Activated naive CD8-positive, alpha-beta T cell treated with anti-CD3 and anti-CD28 coated beads, Interleukin-2, amount 10 ng/mL, durations not matched to agents 7 days and 5 days (primary cell): ENCODE data around the gene TTC19. TPM values are rescaled to one million over a fixed set of nuclear protein-coding genes. Genes with fewer than 3 reads are reported as not detected.
A peak's percentile ranks its signal among the peaks of the same experiment; 100 is the strongest.

Source experiments
- ATAC-seq: fragments of 150-1000 bp; cut with Tn5 transposase; one replicate; pipeline ENCODE4 v1.10.0; 2021; ENCODE audit warnings: low read depth, moderate library complexity
- POLR2A ChIA-PET: fragments of 350-600 bp; sonication (Branson Sonifier 250); formaldehyde crosslinking; loops from one replicate; lab custom pipeline; 2021; ENCODE audit warnings: antibody characterized with exemption; lab: Charles Lee
- DNase-seq: peaks from one replicate; pipeline ENCODE4 v3.0.0; 2021
- H3K27ac Mint-ChIP-seq: one replicate; pipeline ENCODE4 v1.8.0; 2022; ENCODE audit warnings: mild to moderate bottlenecking, mixed read lengths
- H3K27me3 Mint-ChIP-seq: one replicate; pipeline ENCODE4 v1.8.0; 2022; ENCODE audit warnings: mild to moderate bottlenecking, moderate library complexity, mixed read lengths
- H3K36me3 Mint-ChIP-seq: one replicate; pipeline ENCODE4 v1.8.0; 2021; ENCODE audit warnings: mild to moderate bottlenecking, mixed read lengths
- H3K4me1 Mint-ChIP-seq: one replicate; pipeline ENCODE4 v1.8.0; 2021; ENCODE audit warnings: mixed read lengths
- H3K4me3 Mint-ChIP-seq: one replicate; pipeline ENCODE4 v1.8.0; 2022; ENCODE audit warnings: mild to moderate bottlenecking, moderate library complexity, mixed read lengths
- H3K9me3 Mint-ChIP-seq: one replicate; pipeline ENCODE4 v1.8.0; 2021; ENCODE audit warnings: mixed read lengths
- total RNA-seq, 2 experiments: library from RNA; stranded (reverse); gene quantifications; one replicate each; pipeline ENCODE4 v1.2.3, GENCODE V29; 2021

The TTC19 gene
- total RNA-seq, 2 experiments from 2014 or later: 32.5 to 36.7 TPM

DNA sequence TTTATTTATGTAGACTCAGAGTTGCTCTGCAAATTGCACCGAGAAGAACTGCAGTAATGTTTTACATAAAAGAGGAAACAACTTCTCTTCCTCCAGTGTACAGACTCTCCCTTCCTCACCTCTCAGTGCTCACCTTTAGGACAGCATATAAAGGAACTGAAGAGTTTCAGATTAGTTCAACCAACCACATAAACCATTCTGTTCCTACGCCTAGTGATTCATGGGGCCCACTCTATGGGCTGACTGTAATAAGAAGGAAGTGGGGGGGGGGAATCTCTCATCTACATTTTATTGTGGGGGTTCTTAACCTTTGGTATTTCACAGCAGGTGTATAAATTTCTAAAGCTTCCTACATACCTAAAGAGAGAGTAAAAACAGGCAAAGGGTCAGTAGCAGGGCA, 18.4 kb upstream of the TTC19 start:
- ATAC-seq (peak; percentile 97), DNase-seq (no peak)
- no peaks in the 10 kb centered on the region for H3K9me3 Mint-ChIP-seq
- POLR2A ChIA-PET: no interaction called here
- H3K27ac Mint-ChIP-seq: peak overlapping the region; percentile 31
- no peaks in the 10 kb centered on the region for H3K27me3 Mint-ChIP-seq
- peaks cover 43% of the 10 kb centered on the region for H3K36me3 Mint-ChIP-seq
- H3K4me1 Mint-ChIP-seq: peaks cover 23% of the 10 kb centered on the region
- H3K4me3 Mint-ChIP-seq: peak overlapping the region; percentile 22

DNA sequence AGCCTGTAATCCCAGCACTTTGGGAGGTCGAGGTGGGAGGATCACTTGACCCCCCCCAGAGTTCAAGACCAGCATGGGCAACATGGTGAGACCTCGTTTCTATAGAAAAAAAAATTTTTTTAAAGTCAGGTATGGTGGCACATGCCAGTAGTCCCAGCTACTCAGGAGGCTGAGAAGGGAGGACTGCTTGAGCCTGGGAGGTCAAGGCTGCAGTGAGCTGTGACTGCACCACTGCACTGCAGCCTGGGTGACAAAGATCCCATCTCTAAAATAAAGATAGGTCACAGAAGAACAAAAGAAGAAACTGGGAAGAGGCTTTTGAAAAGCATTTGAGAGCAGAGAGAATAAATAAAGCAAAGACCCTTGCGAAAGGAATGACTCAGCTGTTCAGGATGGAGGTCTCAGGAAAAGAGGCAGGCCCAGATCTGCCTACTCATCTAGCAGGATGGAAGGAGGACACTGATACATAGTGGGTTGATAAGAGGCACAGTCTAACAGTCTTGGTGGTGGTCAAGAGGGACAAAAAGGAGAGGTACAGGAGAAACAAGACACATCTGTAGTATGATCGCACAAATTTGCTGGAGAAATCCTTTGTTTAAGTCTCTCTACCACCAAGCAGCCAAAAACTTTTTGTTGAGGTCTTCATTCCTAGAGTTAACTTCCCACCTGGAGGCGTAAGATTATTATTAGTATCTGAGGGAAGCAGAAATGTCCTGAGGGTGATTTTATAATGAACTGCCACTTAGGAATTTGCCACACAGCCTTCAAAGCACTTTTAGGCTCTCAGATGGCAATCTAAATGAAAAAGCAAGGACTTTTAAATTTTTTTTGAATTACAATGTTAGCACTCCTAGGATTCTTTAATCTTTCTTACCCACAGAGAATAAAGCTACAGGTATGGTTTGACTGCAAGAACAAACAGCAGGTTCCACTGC, 17.7 kb upstream of the TTC19 start:
- no peak for DNase-seq
- no peak for ATAC-seq
- Mint-ChIP-seq H3K4me1 (peaks cover 21% of the 10 kb centered on the region), H3K9me3 (no peaks in the 10 kb centered on the region), H3K27ac (peak overlapping the region; percentile 46), H3K36me3 (peaks cover 47% of the 10 kb centered on the region), H3K27me3 (no peaks in the 10 kb centered on the region), H3K4me3 (no peak overlapping the region)
- POLR2A ChIA-PET: no interaction called here

DNA sequence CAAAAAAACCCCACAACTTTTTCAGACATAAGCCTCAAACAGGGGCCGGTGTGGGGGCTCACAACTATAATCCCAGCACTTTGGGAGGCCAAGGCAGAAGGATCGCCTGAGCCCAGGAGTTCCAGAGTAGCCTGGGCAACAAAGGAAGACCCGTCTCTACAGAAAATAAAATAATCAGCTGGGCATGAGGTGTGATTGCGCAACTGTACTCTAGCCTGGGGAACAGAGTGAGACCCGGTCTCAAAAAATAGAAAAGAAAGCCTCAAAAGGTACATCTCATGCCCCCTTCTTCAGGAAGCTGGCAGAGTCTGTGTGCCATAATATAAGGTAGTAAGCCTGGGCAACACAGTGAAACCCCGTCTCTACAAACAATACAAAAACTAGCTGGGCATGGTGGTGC, 3.3 kb upstream of the TTC19 start:
- Mint-ChIP-seq H3K27ac (no peak overlapping the region), H3K4me3 (no peak overlapping the region), H3K4me1 (peaks cover 17% of the 10 kb centered on the region), H3K27me3 (no peaks in the 10 kb centered on the region), H3K9me3 (no peaks in the 10 kb centered on the region), H3K36me3 (peaks cover 11% of the 10 kb centered on the region)
- DNase-seq: no peak
- POLR2A ChIA-PET: no interaction called here
- ATAC-seq: no peak

DNA sequence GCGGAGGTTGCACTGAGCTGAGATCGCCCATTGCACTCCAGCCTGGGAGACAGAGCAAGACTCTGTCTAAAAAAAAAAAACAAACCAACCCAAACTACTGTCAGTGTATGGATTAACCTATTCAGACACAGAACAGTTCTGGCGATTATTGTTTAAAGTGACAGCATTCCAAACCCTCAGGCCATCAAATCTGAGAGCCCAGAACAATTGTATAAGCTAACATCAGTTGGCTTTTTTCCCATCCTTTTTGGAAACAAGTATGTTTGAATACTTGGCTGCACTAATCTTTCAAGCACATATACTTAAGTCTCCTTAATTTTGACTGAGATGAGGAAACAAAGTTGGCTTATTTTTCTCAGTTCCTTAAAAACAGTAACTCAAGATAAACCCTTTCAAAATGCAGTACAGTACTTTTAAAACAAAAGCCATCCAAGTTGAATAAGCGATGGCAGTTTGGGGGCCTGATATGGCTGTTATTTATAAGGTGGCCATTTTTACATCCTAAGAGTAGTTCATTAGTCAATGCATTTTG, 1.5 kb upstream of the TTC19 start:
- peak overlapping the region; percentile 97 for H3K4me3 Mint-ChIP-seq
- H3K9me3 Mint-ChIP-seq: no peaks in the 10 kb centered on the region

DNA sequence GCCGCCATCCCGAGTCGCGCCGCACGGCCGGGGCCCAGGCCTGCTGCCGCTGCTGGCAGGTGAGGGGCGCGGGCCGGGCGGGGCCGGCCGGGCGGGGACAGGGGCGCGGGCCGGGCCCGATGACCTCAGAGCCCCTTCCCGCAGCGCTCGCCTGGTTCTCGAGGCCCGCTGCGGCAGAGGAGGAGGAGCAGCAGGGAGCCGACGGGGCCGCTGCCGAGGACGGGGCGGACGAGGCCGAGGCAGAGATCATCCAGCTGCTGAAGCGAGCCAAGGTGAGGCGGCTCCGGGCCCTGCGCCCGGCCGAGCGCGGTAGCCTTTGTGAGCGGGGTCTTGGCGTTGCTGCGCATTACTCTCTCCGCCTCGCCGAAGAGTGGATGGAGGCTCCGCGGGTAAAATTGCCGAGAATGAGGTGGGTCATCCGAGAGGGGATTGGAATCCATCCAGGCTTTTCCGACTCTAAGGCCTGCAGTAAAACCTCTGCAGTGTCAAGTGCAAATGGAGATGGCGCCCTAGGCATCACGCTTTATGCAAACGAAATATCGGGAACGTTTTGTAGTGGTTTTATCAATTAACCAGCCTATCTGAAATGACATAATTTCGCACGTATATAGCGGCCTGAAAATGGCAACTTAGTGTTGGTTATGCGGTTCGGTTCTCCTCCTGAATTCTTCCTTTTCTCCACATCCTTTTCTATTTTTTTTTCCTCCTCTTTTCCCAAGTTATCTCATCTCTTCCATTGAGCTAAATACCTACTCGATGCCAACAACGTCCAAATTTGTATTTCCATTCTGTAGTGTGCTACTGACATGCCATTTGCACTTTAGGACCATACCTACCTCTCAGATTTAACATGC, 577 bp downstream of the TTC19 start:
- DNase-seq (no peak), ATAC-seq (peak; percentile 36)
- Mint-ChIP-seq H3K4me3 (peak overlapping the region; percentile 89), H3K27me3 (no peaks in the 10 kb centered on the region), H3K9me3 (no peaks in the 10 kb centered on the region), H3K4me1 (peaks cover 26% of the 10 kb centered on the region), H3K27ac (peak overlapping the region; percentile 86), H3K36me3 (peaks cover 41% of the 10 kb centered on the region)
- POLR2A ChIA-PET: interaction anchor here (0.6 to 4.7 kb wide), 9 partner anchors 11 to 416 kb away, joined by 3 to 37 read pairs (median 4); partner anchors contain the start of genes ADORA2B, NCOR1 and PIGL

More for the DNA sequence above, 1.5 kb upstream of the TTC19 start:
- ATAC-seq: no peak
- POLR2A ChIA-PET: interaction anchor here (4.7 kb wide), 1 partner anchor 53 kb away, joined by 37 read pairs; the partner anchor contains the start of gene ADORA2B
- no peak for DNase-seq
- Mint-ChIP-seq H3K4me1 (peaks cover 26% of the 10 kb centered on the region), H3K27ac (peak overlapping the region; percentile 99), H3K27me3 (no peaks in the 10 kb centered on the region), H3K36me3 (peaks cover 29% of the 10 kb centered on the region)

DNA sequence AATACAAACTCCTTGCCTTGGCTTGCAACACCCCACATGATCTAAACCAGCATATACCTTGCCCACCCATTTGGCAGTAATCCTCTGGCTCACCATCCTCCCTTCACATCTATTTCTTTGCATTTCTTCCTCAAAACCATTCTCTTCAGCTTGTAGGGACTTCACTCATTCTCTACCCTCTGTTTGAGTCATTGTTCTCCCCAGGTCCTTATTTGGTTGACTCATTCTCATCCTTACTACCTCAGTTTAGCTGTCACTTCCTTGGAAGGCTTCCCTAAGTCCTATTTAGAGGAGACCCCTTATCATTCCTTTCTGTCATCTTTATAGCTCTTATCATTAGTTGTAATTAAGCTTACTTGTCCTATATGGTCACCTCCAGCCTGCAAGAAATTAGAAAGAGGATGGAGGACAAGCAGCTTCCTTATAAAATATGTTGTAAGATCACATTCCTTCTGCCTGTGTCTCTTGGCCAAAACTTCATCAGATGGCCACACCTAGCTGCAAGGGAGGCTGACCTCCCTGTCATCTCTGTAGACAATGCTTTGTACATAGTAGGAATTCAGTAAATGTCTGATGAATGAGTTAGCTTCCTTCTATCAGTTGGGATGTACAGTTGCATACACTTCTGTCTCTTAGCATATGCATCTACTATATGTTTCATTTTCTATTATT, 1.7 kb downstream of the TTC19 start:
- POLR2A ChIA-PET: interaction anchor here (0.6 to 4.7 kb wide), 4 partner anchors 11 to 147 kb away, joined by 3 to 37 read pairs (median 4); partner anchors contain the start of gene ADORA2B

DNA sequence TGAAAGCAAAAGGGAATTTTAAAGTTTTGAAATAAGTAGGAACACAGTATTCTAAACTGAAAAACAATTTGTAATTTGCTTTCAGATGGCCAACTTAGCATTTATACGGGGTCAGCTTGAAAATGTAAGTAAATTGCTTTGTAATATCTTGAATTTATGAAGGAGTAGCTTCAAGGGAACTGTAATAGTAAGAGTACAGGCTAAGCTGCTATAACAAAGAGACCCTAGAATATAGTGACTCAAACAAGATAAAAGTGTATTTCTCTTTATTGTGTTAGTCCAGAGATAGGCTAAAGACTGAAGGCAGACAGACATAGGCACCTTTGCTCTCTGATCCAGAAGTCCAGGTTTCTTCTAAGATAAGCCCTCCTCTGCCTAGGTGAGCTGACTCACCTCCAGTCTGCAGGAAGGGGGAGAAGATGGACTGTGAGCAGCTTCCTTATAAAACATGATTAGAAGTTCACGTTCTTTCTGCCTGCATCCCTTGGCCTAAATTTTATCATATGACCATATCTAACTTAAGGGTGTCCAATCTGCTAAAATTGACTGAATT, 3.2 kb downstream of the TTC19 start:
- H3K36me3 Mint-ChIP-seq: peaks cover 50% of the 10 kb centered on the region
- ATAC-seq: no peak
- H3K27me3 Mint-ChIP-seq: no peaks in the 10 kb centered on the region
- H3K4me1 Mint-ChIP-seq: peaks cover 23% of the 10 kb centered on the region
- no peaks in the 10 kb centered on the region for H3K9me3 Mint-ChIP-seq
- POLR2A ChIA-PET: no interaction called here
- H3K27ac Mint-ChIP-seq: no peak overlapping the region
- no peak overlapping the region for H3K4me3 Mint-ChIP-seq
- no peak for DNase-seq

More for the DNA sequence above, 1.7 kb downstream of the TTC19 start:
- no peaks in the 10 kb centered on the region for H3K9me3 Mint-ChIP-seq
- peak overlapping the region; percentile 89 for H3K4me3 Mint-ChIP-seq
- DNase-seq (no peak), ATAC-seq (no peak)
- peaks cover 26% of the 10 kb centered on the region for H3K4me1 Mint-ChIP-seq
- H3K27me3 Mint-ChIP-seq: no peaks in the 10 kb centered on the region
- H3K36me3 Mint-ChIP-seq: peaks cover 44% of the 10 kb centered on the region
- H3K27ac Mint-ChIP-seq: peak overlapping the region; percentile 86

DNA sequence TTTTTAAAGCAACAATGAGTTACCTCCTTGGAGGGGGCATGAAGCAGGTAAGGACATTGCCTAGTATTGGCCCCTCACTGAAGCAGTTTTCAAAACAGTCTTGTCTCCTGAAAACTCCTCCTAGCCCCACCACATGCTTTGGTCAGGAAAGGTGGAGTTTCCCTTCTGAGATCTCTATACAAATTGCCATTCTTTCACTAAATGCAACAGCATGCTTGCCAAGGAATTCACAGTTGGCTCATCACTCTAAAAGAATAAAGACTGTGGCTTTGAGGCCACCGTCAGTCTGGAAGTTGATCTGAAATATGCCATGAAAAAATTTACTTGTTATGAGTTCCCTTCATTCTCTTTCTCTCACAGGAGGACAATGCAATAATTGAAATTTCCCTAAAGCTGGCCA, 4.2 kb downstream of the TTC19 start:
- POLR2A ChIA-PET: no interaction called here

DNA sequence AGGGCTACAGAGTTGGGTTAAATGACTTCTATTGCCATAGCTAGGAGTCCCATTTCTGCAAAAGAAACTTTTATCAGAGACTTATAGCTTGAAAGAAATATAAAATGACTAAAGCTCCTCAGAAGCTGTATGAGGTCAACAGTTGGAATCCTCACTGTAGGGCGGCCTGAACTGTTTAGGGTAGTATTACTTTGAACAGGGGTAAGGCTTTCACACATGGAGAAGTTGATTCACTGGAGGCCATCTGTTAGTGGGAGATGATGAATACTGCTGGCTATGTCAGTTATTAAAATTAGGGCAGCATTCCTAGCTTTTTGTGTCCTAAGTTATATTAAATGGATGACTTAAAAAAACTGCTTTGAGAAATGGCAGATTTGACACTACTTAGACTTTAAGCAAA, 6.0 kb downstream of the TTC19 start:
- Mint-ChIP-seq H3K36me3 (peaks cover 61% of the 10 kb centered on the region), H3K4me3 (no peak overlapping the region), H3K9me3 (no peaks in the 10 kb centered on the region), H3K27ac (no peak overlapping the region), H3K4me1 (peaks cover 21% of the 10 kb centered on the region), H3K27me3 (no peaks in the 10 kb centered on the region)
- POLR2A ChIA-PET: interaction anchor here (0.6 kb wide), 1 partner anchor 19 kb away, joined by 3 read pairs; no protein-coding TSS in a partner anchor
- ATAC-seq: no peak
- DNase-seq: no peak

More for the DNA sequence above, 4.2 kb downstream of the TTC19 start:
- no peak for DNase-seq
- Mint-ChIP-seq H3K9me3 (no peaks in the 10 kb centered on the region), H3K4me3 (no peak overlapping the region), H3K36me3 (peaks cover 60% of the 10 kb centered on the region), H3K27me3 (no peaks in the 10 kb centered on the region), H3K27ac (no peak overlapping the region), H3K4me1 (peaks cover 25% of the 10 kb centered on the region)
- ATAC-seq: no peak

DNA sequence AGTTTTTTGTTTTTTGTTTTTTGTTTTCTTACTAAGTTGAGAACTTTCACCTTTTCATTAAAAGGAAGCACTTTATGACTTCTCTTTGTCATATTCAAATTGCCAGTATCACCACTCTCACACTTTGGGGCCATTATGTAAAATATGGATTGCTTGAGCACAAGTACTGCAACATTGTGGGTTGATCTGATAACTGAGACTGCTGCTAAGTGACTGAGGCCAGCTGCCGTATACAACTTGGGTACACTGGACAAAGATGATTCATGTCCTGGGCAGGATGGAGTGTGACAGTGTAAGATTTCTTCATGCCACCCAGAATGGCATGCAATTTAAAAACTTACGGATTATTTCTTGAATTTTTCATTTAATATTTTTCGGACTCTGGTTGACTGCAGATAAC, 7.8 kb downstream of the TTC19 start:
- POLR2A ChIA-PET: no interaction called here
- H3K27ac Mint-ChIP-seq: no peak overlapping the region

DNA sequence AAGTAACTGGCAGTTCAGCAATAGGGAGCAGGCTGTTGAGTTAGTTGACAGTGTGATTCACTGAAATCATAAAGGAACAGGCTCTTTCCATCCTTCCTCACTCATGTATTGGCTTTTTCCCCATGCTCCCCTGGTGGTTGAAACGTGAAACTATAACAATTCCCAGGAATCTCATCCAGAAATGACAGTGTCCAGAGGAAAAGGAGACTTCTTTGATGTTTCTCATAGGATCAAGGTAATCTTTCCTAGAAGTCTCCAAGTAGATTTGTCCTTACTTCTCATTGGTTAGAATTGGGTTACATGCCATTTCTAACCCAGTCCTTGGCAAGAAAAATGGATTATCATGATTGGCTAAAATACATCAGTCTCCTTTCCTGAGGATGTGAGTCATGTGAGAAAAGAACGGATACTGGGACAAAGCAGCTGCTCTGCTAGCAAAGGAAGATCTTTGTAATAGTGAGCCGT, 14.4 kb downstream of the TTC19 start:
- H3K27me3 Mint-ChIP-seq: no peaks in the 10 kb centered on the region
- no peak overlapping the region for H3K4me3 Mint-ChIP-seq
- DNase-seq (no peak), ATAC-seq (no peak)
- POLR2A ChIA-PET: no interaction called here
- H3K4me1 Mint-ChIP-seq: peaks cover 6% of the 10 kb centered on the region
- H3K9me3 Mint-ChIP-seq: no peaks in the 10 kb centered on the region
- H3K36me3 Mint-ChIP-seq: peaks cover 25% of the 10 kb centered on the region
- H3K27ac Mint-ChIP-seq: no peak overlapping the region

More for the DNA sequence above, 7.8 kb downstream of the TTC19 start:
- H3K4me1 Mint-ChIP-seq: peaks cover 8% of the 10 kb centered on the region
- DNase-seq: no peak
- no peak overlapping the region for H3K4me3 Mint-ChIP-seq
- H3K27me3 Mint-ChIP-seq: no peaks in the 10 kb centered on the region
- no peaks in the 10 kb centered on the region for H3K9me3 Mint-ChIP-seq
- peaks cover 49% of the 10 kb centered on the region for H3K36me3 Mint-ChIP-seq
- ATAC-seq: no peak

DNA sequence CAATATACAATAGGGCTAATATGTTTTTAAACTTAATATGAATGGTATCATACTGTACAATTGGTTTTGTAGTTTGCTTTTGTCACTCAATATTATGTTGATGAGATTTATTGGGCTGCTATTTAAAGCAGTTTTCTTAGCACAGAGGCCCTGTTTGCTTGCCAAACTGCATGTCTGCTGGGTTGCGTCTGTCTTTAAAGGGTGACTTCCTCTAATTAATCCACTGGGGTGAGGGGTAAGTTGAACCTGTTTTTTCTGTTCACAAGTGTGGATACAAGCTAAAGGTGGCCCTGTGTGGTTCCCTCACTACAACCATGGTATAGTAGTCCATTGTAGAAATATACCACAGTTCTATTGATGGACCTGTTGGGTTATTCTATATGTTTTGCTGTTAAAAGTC, 19.7 kb downstream of the TTC19 start:
- Mint-ChIP-seq H3K27me3 (no peaks in the 10 kb centered on the region), H3K4me1 (peaks cover 18% of the 10 kb centered on the region), H3K4me3 (no peak overlapping the region), H3K36me3 (peaks cover 40% of the 10 kb centered on the region), H3K9me3 (no peaks in the 10 kb centered on the region), H3K27ac (no peak overlapping the region)
- POLR2A ChIA-PET: no interaction called here
- DNase-seq (no peak), ATAC-seq (no peak)
